Spleen (tissue), 11 donors: ENCODE measurements around the gene MACROD2. TPM values are rescaled to one million over a fixed set of nuclear protein-coding genes. Genes with fewer than 3 reads are reported as not detected.

Experiments
- DNase-seq: peaks from one replicate; pipeline ENCODE4 v3.0.0-alpha.2; 2020
- H3K27ac ChIP-seq, 8 donors: fragments of 200-600 bp; sonication (generic) in 7 of 8; 1 replicate in 4 of 8; 2 replicates in 4 of 8; pipeline versions ENCODE4 v1.5.0 to v1.8.0; 2016 to 2021; ENCODE audit warnings: inconsistent platforms in 4 of 8, mild to moderate bottlenecking in 4 of 8, moderate library complexity in 1 of 8
- H3K27me3 ChIP-seq, 7 donors: fragments of 200-600 bp; sonication (generic) in 6 of 7; replicated peaks in 1 of 7; 1 replicate in 4 of 7; 2 replicates in 3 of 7; pipeline versions ENCODE4 v1.5.0 to v1.8.0; 2016 to 2021; ENCODE audit warnings: inconsistent platforms in 3 of 7, mild to moderate bottlenecking in 1 of 7
- H3K36me3 ChIP-seq, 6 donors: fragments of 200-600 bp; sonication (generic) in 5 of 6; 1 replicate in 4 of 6; 2 replicates in 2 of 6; pipeline versions ENCODE4 v1.5.0 to v1.8.0; 2016 to 2021; ENCODE audit warnings: inconsistent platforms in 2 of 6
- H3K4me1 ChIP-seq, 6 donors: fragments of 200-600 bp; sonication (generic) in 5 of 6; 1 replicate in 3 of 6; 2 replicates in 3 of 6; pipeline versions ENCODE4 v1.5.0 to v1.8.0; 2016 to 2021; ENCODE audit warnings: inconsistent platforms in 3 of 6
- H3K4me3 ChIP-seq, 8 donors: fragments of 200-600 bp; sonication (generic) in 7 of 8; 1 replicate in 4 of 8; 2 replicates in 4 of 8; pipeline versions ENCODE4 v1.5.0 to v1.8.0; 2016 to 2021; ENCODE audit warnings: inconsistent platforms in 4 of 8, mild to moderate bottlenecking in 4 of 8, moderate library complexity in 2 of 8
- H3K9me3 ChIP-seq, 8 donors: fragments of 200-600 bp; sonication (generic) in 7 of 8; 1 replicate in 4 of 8; 2 replicates in 4 of 8; pipeline versions ENCODE4 v1.5.0 to v1.8.0; 2016 to 2021; ENCODE audit warnings: inconsistent platforms in 4 of 8
- CTCF ChIP-seq, 11 experiments: fragments of 200-600 bp in 7 of 11; fragments of 450-650 bp in 4 of 11; sonication (generic) in 4 of 11; IDR thresholded peaks in 8 of 11; conservative IDR thresholded peaks in 3 of 11; 1 replicate in 7 of 11; 2 replicates in 4 of 11; pipeline versions ENCODE4 v1.4.0 to v1.8.0; 2016 to 2021; ENCODE audit warnings: antibody characterized with exemption in 11 of 11, inconsistent platforms in 4 of 11, mild to moderate bottlenecking in 1 of 11
- POLR2A ChIP-seq, 3 donors: fragments of 450-650 bp; IDR thresholded peaks; one replicate each; pipeline ENCODE4 v1.5.1; 2017; ENCODE audit warnings: antibody characterized with exemption in 3 of 3, mild to moderate bottlenecking in 1 of 3
- POLR2AphosphoS5 ChIP-seq, 3 donors: sonication (generic); formaldehyde crosslinking; IDR thresholded peaks; one replicate each; pipeline ENCODE4 v1.5.1; 2017; ENCODE audit warnings: antibody characterized with exemption in 3 of 3
- WGBS, 5 donors: extraction: QIAGEN DNeasy Blood & Tissue Kit in 3 of 5; methylation state at CpG; one replicate each; pipeline versions ENCODE4 v1.1.5 to v1.1.7; 2013 to 2018; 5-methylcytosine and 5-hydroxymethylcytosine counted together
- intact Hi-C: fragments of 100-400 bp; cut with DNase I; formaldehyde crosslinking; loops from one replicate; pipeline ENCODE4 v1.15.0; 2023; ENCODE audit warnings: low total_unique reads
- polyA plus RNA-seq, 3 donors: library from polyadenylated mRNA; stranded (reverse); fragments of 200-250 nt; gene quantifications; one replicate each; pipeline ENCODE4 v1.2.1, GENCODE V29; 2013
- total RNA-seq, 7 donors: library from RNA; depleted of rRNA in 3 of 7; stranded (reverse); fragments of >200 nt in 3 of 7; fragmentation: NEBNext Ultra II Directional in 4 of 7; extraction: Animal tissue kit (Norgen Biotek cat#: 25700) in 4 of 7; gene quantifications; one replicate each; pipeline versions ENCODE4 v1.1.0 to v1.2.1, GENCODE V29; 2016 to 2021
- donor health status: healthy with polysubstance abuse.
- donor health status: DM: no; HTN: no; CAD: no; lungs with moderate emphysema.
- donor health status: DM: no; HTN: no; CAD: no.
- donor health status: Bipolar disorder and iron deficiency.
- donor health status: healthy.
- donor health status: DM: no; HTN: no; CAD: no.
- donor health status: DM: yes; HTN: yes; CAD: no.

The MACROD2 gene
- total and polyA plus RNA-seq, 10 donors: 1.5 to 4.7 (median 3.4) TPM

GRCh38 chr20:16028923-16029322 is 2033.6 kb downstream of the MACROD2 start:
- H3K27me3 ChIP-seq: no peaks in the 10 kb centered on the region
- no peak overlapping the region for H3K4me3 ChIP-seq
- TF ChIP-seq POLR2A (IDR thresholded peaks at IDR 0.05): no peak
- no peak for TF ChIP-seq POLR2AphosphoS5 (IDR thresholded peaks at IDR 0.05)
- TF ChIP-seq CTCF (IDR thresholded peaks at IDR 0.05 in 8 of 11, conservative IDR thresholded peaks at IDR 0.05 in 3 of 11): no peak
- peaks cover 0 to 13% (median 0%) of the 10 kb centered on the region in 8 donors for H3K9me3 ChIP-seq
- intact Hi-C loops: no loop called here
- WGBS, 5 donors: 60 to 76% (median 72%) methylated on average over 6 of the region's 6 CpGs
- no peak overlapping the region for H3K27ac ChIP-seq
- H3K4me1 ChIP-seq: peaks cover 0 to 39% (median 2%) of the 10 kb centered on the region in 6 donors
- no peaks in the 10 kb centered on the region for H3K36me3 ChIP-seq
- DNase-seq: no peak

GRCh38 chr20:16030253-16030652 is 2034.9 kb downstream of the MACROD2 start:
- H3K4me1 ChIP-seq: peaks cover 0 to 26% (median 0%) of the 10 kb centered on the region in 6 donors
- H3K36me3 ChIP-seq: no peaks in the 10 kb centered on the region
- peaks cover 0 to 13% (median 0%) of the 10 kb centered on the region in 8 donors for H3K9me3 ChIP-seq
- intact Hi-C loops: no loop called here
- H3K27me3 ChIP-seq: no peaks in the 10 kb centered on the region
- DNase-seq: no peak
- 32 to 57% (median 34%) methylated on average over 2 of the region's 2 CpGs for WGBS, 5 donors
- H3K4me3 ChIP-seq: no peak overlapping the region
- H3K27ac ChIP-seq: no peak overlapping the region
- TF ChIP-seq CTCF (IDR thresholded peaks at IDR 0.05 in 8 of 11, conservative IDR thresholded peaks at IDR 0.05 in 3 of 11): no peak
- no peak for TF ChIP-seq POLR2A (IDR thresholded peaks at IDR 0.05)
- TF ChIP-seq POLR2AphosphoS5 (IDR thresholded peaks at IDR 0.05): no peak

GRCh38 chr20:16035576-16035975 is 2040.3 kb downstream of the MACROD2 start:
- Histone ChIP-seq H3K4me1 (peaks cover 0 to 19% (median 0%) of the 10 kb centered on the region in 6 donors), H3K4me3 (no peak overlapping the region), H3K27ac (no peak overlapping the region), H3K27me3 (no peaks in the 10 kb centered on the region), H3K9me3 (no peaks in the 10 kb centered on the region), H3K36me3 (no peaks in the 10 kb centered on the region)
- DNase-seq: no peak
- TF ChIP-seq CTCF (IDR thresholded peaks at IDR 0.05 in 8 of 11, conservative IDR thresholded peaks at IDR 0.05 in 3 of 11): no peak
- no peak for TF ChIP-seq POLR2A (IDR thresholded peaks at IDR 0.05)
- intact Hi-C loops: no loop called here
- WGBS, 5 donors: 81 to 94% (median 87%) methylated on average over 3 of the region's 3 CpGs

GRCh38 chr20:16036331-16036730 is 2041.0 kb downstream of the MACROD2 start:
- peaks cover 0 to 26% (median 2%) of the 10 kb centered on the region in 6 donors for H3K4me1 ChIP-seq
- DNase-seq: no peak
- H3K9me3 ChIP-seq: no peaks in the 10 kb centered on the region
- H3K27ac ChIP-seq: no peak overlapping the region
- no peaks in the 10 kb centered on the region for H3K36me3 ChIP-seq
- WGBS, 5 donors: 90 to 100% (median 95%) methylated on average over 1 of the region's 1 CpG
- no peak for TF ChIP-seq POLR2AphosphoS5 (IDR thresholded peaks at IDR 0.05)
- no peak for TF ChIP-seq POLR2A (IDR thresholded peaks at IDR 0.05)
- no peak for TF ChIP-seq CTCF (IDR thresholded peaks at IDR 0.05 in 8 of 11, conservative IDR thresholded peaks at IDR 0.05 in 3 of 11)
- intact Hi-C loops: no loop called here
- no peaks in the 10 kb centered on the region for H3K27me3 ChIP-seq
- H3K4me3 ChIP-seq: no peak overlapping the region
